RKO (cell line): ENCODE measurements around the gene CACNA1F.

Source experiments
- DNase-seq: peaks from one replicate; pipeline ENCODE4 v3.0.0-alpha.2; 2016; ENCODE audit warnings: low spot score

Gene CACNA1F

GRCh38 chrX:49197543-49198087, 35.5 kb downstream of the CACNA1F start:
- no peak for DNase-seq

GRCh38 chrX:49193542-49193964, 39.6 kb downstream of the CACNA1F start:
- no peak for DNase-seq

- no peak for DNase-seq
These were observed 40.3 kb downstream of the CACNA1F start for GRCh38 chrX:49192722-49193328.

- no peak for DNase-seq
These were observed 41.5 kb downstream of the CACNA1F start for GRCh38 chrX:49191574-49192011.

GRCh38 chrX:49190821-49191573, 42.1 kb downstream of the CACNA1F start:
- peak; percentile 99 for DNase-seq

- no peak for DNase-seq
These were observed 43.5 kb downstream of the CACNA1F start for GRCh38 chrX:49189606-49190005.

- no peak for DNase-seq
These were observed 44.6 kb downstream of the CACNA1F start for GRCh38 chrX:49188468-49189076.

- DNase-seq, result no peak
These were observed 45.6 kb downstream of the CACNA1F start for GRCh38 chrX:49187526-49187925.

- DNase-seq, result no peak
These were observed 46.1 kb downstream of the CACNA1F start for GRCh38 chrX:49187028-49187394.

GRCh38 chrX:49186125-49187027, 46.8 kb downstream of the CACNA1F start, which contains the start of gene PRICKLE3:
Gene PRICKLE3 (minus strand): TSS chrX:49186373. CDS start chrX:49186297, 76 bp downstream.
- DNase-seq, result peak; percentile 81

- DNase-seq, result peak; percentile 91
These were observed 48.6 kb downstream of the CACNA1F start for GRCh38 chrX:49184294-49185281.

- no peak for DNase-seq
These were observed 49.3 kb downstream of the CACNA1F start for GRCh38 chrX:49183701-49184281.

- DNase-seq, result no peak
These were observed 53.8 kb downstream of the CACNA1F start for GRCh38 chrX:49179358-49179757.

- DNase-seq, result no peak
These were observed 54.6 kb downstream of the CACNA1F start for GRCh38 chrX:49178537-49178936.

- no peak for DNase-seq
These were observed 55.2 kb downstream of the CACNA1F start for GRCh38 chrX:49177873-49178480.

- no peak for DNase-seq
These were observed 55.8 kb downstream of the CACNA1F start for GRCh38 chrX:49177338-49177833.

GRCh38 chrX:49176421-49177326, 56.5 kb downstream of the CACNA1F start:
- no peak for DNase-seq
